Effector memory CD8-positive, alpha-beta T cell (primary cell): ENCODE measurements around the gene FRMD8.

Source experiments
- ATAC-seq: fragments of 150-1000 bp; cut with Tn5 transposase; replicated peaks from 2 replicates; pipeline ENCODE4 v1.10.0; 2021; ENCODE audit warnings: mild to moderate bottlenecking, moderate library complexity
- DNase-seq, 3 experiments: peaks; one replicate each; pipeline ENCODE4 v3.0.0; 2021
- H3K27ac Mint-ChIP-seq, 2 donors: one replicate each; pipeline ENCODE4 v1.8.0; 2022; ENCODE audit warnings: mild to moderate bottlenecking in 2 of 2, mixed read lengths in 2 of 2, moderate library complexity in 2 of 2
- H3K27me3 Mint-ChIP-seq, 2 donors: one replicate each; pipeline ENCODE4 v1.8.0; 2022; ENCODE audit warnings: mixed read lengths in 2 of 2
- H3K36me3 Mint-ChIP-seq: one replicate; pipeline ENCODE4 v1.8.0; 2022; ENCODE audit warnings: mild to moderate bottlenecking, moderate library complexity, mixed read lengths; ENCODE audit not compliant: insufficient read depth
- H3K4me1 Mint-ChIP-seq, 2 donors: one replicate each; pipeline ENCODE4 v1.8.0; 2022; ENCODE audit warnings: low read depth in 2 of 2, mixed read lengths in 2 of 2
- H3K4me3 Mint-ChIP-seq, 2 donors: one replicate each; pipeline ENCODE4 v1.8.0; 2022; ENCODE audit warnings: mild to moderate bottlenecking in 2 of 2, mixed read lengths in 2 of 2, moderate library complexity in 2 of 2
- H3K9me3 Mint-ChIP-seq, 2 donors: one replicate each; pipeline ENCODE4 v1.8.0; 2022; ENCODE audit warnings: mixed read lengths in 2 of 2

FRMD8 gene

GRCh38 chr11:65378928-65379638, 7.4 kb upstream of the FRMD8 start:
- Mint-ChIP-seq H3K36me3 (peaks cover 11% of the 10 kb centered on the region), H3K9me3 (no peaks in the 10 kb centered on the region), H3K27me3 (no peaks in the 10 kb centered on the region), H3K4me3 (no peak overlapping the region), H3K27ac (peak overlapping the region in 1 of 2 donors; percentile 58), H3K4me1 (peaks cover 16 to 25% of the 10 kb centered on the region in 2 donors)
- ATAC-seq (no peak), DNase-seq (no peak)

- Mint-ChIP-seq H3K27ac (peak overlapping the region in 1 of 2 donors; percentile 35), H3K9me3 (no peaks in the 10 kb centered on the region), H3K36me3 (peaks cover 11% of the 10 kb centered on the region), H3K27me3 (no peaks in the 10 kb centered on the region), H3K4me1 (peaks cover 24 to 33% of the 10 kb centered on the region in 2 donors), H3K4me3 (no peak overlapping the region)
- DNase-seq (no peak), ATAC-seq (no peak)
Measured at GRCh38 chr11:65379698-65380459, 6.6 kb upstream of the FRMD8 start.

GRCh38 chr11:65380460-65381119, 5.8 kb upstream of the FRMD8 start:
- peaks cover 31 to 36% of the 10 kb centered on the region in 2 donors for H3K4me1 Mint-ChIP-seq
- peaks cover 9% of the 10 kb centered on the region for H3K36me3 Mint-ChIP-seq
- peak overlapping the region; percentile 35 to 98 for H3K27ac Mint-ChIP-seq
- no peak for DNase-seq
- no peak for ATAC-seq
- H3K27me3 Mint-ChIP-seq: no peaks in the 10 kb centered on the region
- no peaks in the 10 kb centered on the region for H3K9me3 Mint-ChIP-seq
- H3K4me3 Mint-ChIP-seq: no peak overlapping the region

GRCh38 chr11:65381716-65382032, 4.8 kb upstream of the FRMD8 start:
- H3K27ac Mint-ChIP-seq: peak overlapping the region; percentile 96 to 98
- peaks cover 35 to 40% of the 10 kb centered on the region in 2 donors for H3K4me1 Mint-ChIP-seq
- DNase-seq (no peak), ATAC-seq (no peak)
- H3K36me3 Mint-ChIP-seq: peaks cover 11% of the 10 kb centered on the region
- peak overlapping the region; percentile 93 to 96 for H3K4me3 Mint-ChIP-seq
- H3K27me3 Mint-ChIP-seq: no peaks in the 10 kb centered on the region
- no peaks in the 10 kb centered on the region for H3K9me3 Mint-ChIP-seq

- ATAC-seq (peak; percentile 81), DNase-seq (peak; percentile 85 to 89 (median 87))
- Mint-ChIP-seq H3K9me3 (no peaks in the 10 kb centered on the region), H3K4me3 (peak within 1 kb of the TSS; percentile 93 to 96), H3K4me1 (peaks cover 40 to 44% of the 10 kb centered on the region in 2 donors), H3K36me3 (peaks cover 14% of the 10 kb centered on the region), H3K27ac (peak within 1 kb of the TSS; percentile 96 to 98), H3K27me3 (no peaks in the 10 kb centered on the region)
Measured at GRCh38 chr11:65382033-65382803, 4.2 kb upstream of the FRMD8 start, which contains the start of gene SLC25A45. Gene SLC25A45, minus strand, starts transcription at chr11:65382646. Its CDS starts 695 bp downstream, at chr11:65381951.

- DNase-seq: no peak
- H3K36me3 Mint-ChIP-seq: peaks cover 14% of the 10 kb centered on the region
- H3K9me3 Mint-ChIP-seq: no peaks in the 10 kb centered on the region
- no peaks in the 10 kb centered on the region for H3K27me3 Mint-ChIP-seq
- H3K4me1 Mint-ChIP-seq: peaks cover 44 to 48% of the 10 kb centered on the region in 2 donors
- peak overlapping the region; percentile 93 to 96 for H3K4me3 Mint-ChIP-seq
- no peak for ATAC-seq
- H3K27ac Mint-ChIP-seq: peak overlapping the region; percentile 96 to 98
Measured at GRCh38 chr11:65382804-65383368, 3.6 kb upstream of the FRMD8 start.

GRCh38 chr11:65383778-65384177, 2.7 kb upstream of the FRMD8 start:
- peaks cover 19% of the 10 kb centered on the region for H3K36me3 Mint-ChIP-seq
- H3K27me3 Mint-ChIP-seq: no peaks in the 10 kb centered on the region
- H3K4me3 Mint-ChIP-seq: peak overlapping the region; percentile 93 to 96
- no peaks in the 10 kb centered on the region for H3K9me3 Mint-ChIP-seq
- DNase-seq (no peak), ATAC-seq (no peak)
- H3K27ac Mint-ChIP-seq: peak overlapping the region; percentile 96 to 98
- peaks cover 53 to 55% of the 10 kb centered on the region in 2 donors for H3K4me1 Mint-ChIP-seq

GRCh38 chr11:65384301-65384889, 2.0 kb upstream of the FRMD8 start:
- Mint-ChIP-seq H3K27me3 (no peaks in the 10 kb centered on the region), H3K36me3 (peaks cover 19% of the 10 kb centered on the region), H3K9me3 (no peaks in the 10 kb centered on the region), H3K27ac (peak overlapping the region; percentile 96 to 98), H3K4me3 (peak overlapping the region; percentile 93 to 96), H3K4me1 (peaks cover 59 to 61% of the 10 kb centered on the region in 2 donors)
- DNase-seq: peak in 2 of 3 experiments; percentile 22 to 41
- ATAC-seq: no peak

- ATAC-seq (no peak), DNase-seq (no peak)
- Mint-ChIP-seq H3K4me3 (peak overlapping the region; percentile 93 to 96), H3K4me1 (peaks cover 56 to 67% of the 10 kb centered on the region in 2 donors), H3K36me3 (peaks cover 19% of the 10 kb centered on the region), H3K9me3 (no peaks in the 10 kb centered on the region), H3K27me3 (no peaks in the 10 kb centered on the region), H3K27ac (peak overlapping the region; percentile 73 to 88)
Measured at GRCh38 chr11:65388731-65389130, 2.3 kb downstream of the FRMD8 start.

- H3K4me1 Mint-ChIP-seq: peaks cover 49 to 59% of the 10 kb centered on the region in 2 donors
- no peak for ATAC-seq
- peaks cover 19% of the 10 kb centered on the region for H3K36me3 Mint-ChIP-seq
- H3K4me3 Mint-ChIP-seq: peak overlapping the region; percentile 93 to 96
- DNase-seq: no peak
- H3K27ac Mint-ChIP-seq: peak overlapping the region; percentile 76 to 88
- H3K9me3 Mint-ChIP-seq: no peaks in the 10 kb centered on the region
- H3K27me3 Mint-ChIP-seq: no peaks in the 10 kb centered on the region
Measured at GRCh38 chr11:65389294-65389980, 3.0 kb downstream of the FRMD8 start.

GRCh38 chr11:65390099-65390941, 3.9 kb downstream of the FRMD8 start:
- H3K27ac Mint-ChIP-seq: peak overlapping the region; percentile 71 to 76
- no peak for DNase-seq
- H3K4me3 Mint-ChIP-seq: peak overlapping the region; percentile 93 to 96
- H3K4me1 Mint-ChIP-seq: peaks cover 40 to 51% of the 10 kb centered on the region in 2 donors
- peaks cover 19% of the 10 kb centered on the region for H3K36me3 Mint-ChIP-seq
- no peaks in the 10 kb centered on the region for H3K9me3 Mint-ChIP-seq
- ATAC-seq: no peak
- no peaks in the 10 kb centered on the region for H3K27me3 Mint-ChIP-seq
